ENCODE results near the gene GRIN2C. TPM values are rescaled to one million over a fixed set of nuclear protein-coding genes. Genes with fewer than 3 reads are reported as not detected.
A peak's percentile ranks its signal among the peaks of the same experiment; 100 is the strongest.

Gene GRIN2C
- total RNA-seq, 6 donors from 2014 or later, result 0.17 TPM; not detected in 5

DNA sequence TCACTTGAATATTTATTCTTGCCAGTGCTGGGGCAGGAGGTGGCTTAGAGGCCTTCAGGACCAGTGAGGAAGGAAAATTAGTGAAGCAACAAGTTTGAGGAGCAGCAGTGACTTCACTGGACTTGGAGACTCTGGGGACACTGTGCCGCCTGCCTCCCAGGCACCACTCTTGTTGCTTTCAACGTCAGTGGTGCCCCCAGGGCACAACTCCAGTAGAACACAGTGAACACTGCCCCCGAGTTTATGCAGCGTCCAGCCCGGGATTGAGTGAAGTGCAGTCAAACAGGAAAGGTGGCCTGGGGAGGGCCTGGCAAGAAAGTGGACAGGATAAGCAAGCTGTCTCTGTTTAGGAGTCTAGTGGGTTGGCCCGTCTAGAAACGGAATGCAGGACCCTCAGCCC, 59.2 kb downstream of the GRIN2C start:
- DNase-seq, result no peak
- Histone ChIP-seq H3K36me3 (peaks cover 5 to 75% (median 53%) of the 10 kb centered on the region in 4 donors), H3K9me3 (no peaks in the 10 kb centered on the region)

DNA sequence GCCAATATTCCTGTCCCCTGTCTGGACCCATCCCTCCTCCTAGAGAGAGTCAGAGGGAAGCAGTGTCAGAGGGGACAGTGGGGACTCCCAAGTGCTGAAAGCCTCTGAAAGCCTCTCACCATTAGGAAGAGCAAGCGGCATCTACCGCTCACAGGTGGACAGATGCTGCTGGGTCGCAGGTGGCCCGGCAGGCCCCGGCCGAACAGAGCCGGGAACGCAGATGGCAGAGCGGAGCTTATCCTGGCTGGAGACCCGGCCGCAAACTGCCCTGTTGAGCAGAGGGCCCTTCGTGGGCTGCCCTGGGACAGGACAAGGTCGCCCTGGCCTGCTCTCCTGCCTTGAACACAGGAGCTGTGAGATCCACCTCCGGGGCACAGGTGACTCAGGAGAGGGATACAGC, 60.6 kb downstream of the GRIN2C start:
- Histone ChIP-seq H3K4me3 (no peak overlapping the region), H3K9me3 (no peaks in the 10 kb centered on the region), H3K27ac (no peak overlapping the region), H3K27me3 (no peaks in the 10 kb centered on the region), H3K4me1 (peaks cover 0 to under 1% (median 0%) of the 10 kb centered on the region in 4 donors), H3K36me3 (peaks cover 7 to 90% (median 66%) of the 10 kb centered on the region in 4 donors)
- TF ChIP-seq, protein P1, sequence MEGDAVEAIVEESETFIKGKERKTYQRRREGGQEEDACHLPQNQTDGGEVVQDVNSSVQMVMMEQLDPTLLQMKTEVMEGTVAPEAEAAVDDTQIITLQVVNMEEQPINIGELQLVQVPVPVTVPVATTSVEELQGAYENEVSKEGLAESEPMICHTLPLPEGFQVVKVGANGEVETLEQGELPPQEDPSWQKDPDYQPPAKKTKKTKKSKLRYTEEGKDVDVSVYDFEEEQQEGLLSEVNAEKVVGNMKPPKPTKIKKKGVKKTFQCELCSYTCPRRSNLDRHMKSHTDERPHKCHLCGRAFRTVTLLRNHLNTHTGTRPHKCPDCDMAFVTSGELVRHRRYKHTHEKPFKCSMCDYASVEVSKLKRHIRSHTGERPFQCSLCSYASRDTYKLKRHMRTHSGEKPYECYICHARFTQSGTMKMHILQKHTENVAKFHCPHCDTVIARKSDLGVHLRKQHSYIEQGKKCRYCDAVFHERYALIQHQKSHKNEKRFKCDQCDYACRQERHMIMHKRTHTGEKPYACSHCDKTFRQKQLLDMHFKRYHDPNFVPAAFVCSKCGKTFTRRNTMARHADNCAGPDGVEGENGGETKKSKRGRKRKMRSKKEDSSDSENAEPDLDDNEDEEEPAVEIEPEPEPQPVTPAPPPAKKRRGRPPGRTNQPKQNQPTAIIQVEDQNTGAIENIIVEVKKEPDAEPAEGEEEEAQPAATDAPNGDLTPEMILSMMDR (IDR thresholded peaks at IDR 0.05), result no peak
- no peak for TF ChIP-seq POLR2AphosphoS5 (IDR thresholded peaks at IDR 0.05)
- TF ChIP-seq EP300 (IDR thresholded peaks at IDR 0.05), result no peak
- no peak for TF ChIP-seq POLR2A (IDR thresholded peaks at IDR 0.05)
- 97 to 99% methylated on average over 12 to 14 of the region's 14 CpGs for WGBS, 2 donors
- peak in 1 of 2 donors; percentile 9 for ATAC-seq (ENCODE audit: low FRiP score in 2 of 2)
- peak in 1 of 2 donors; percentile 54 for DNase-seq

More for the DNA sequence above, 59.2 kb downstream of the GRIN2C start:
- no peak for ATAC-seq (ENCODE audit: low FRiP score in 2 of 2)
- Histone ChIP-seq H3K27me3 (no peaks in the 10 kb centered on the region), H3K4me3 (no peak overlapping the region), H3K27ac (no peak overlapping the region), H3K4me1 (peaks cover 0 to 14% (median 3%) of the 10 kb centered on the region in 4 donors)
- WGBS, 2 donors, result 86 to 89% methylated on average over 7 of the region's 7 CpGs
- TF ChIP-seq POLR2AphosphoS5 (IDR thresholded peaks at IDR 0.05), result no peak
- TF ChIP-seq, protein P1 (IDR thresholded peaks at IDR 0.05), result no peak
- TF ChIP-seq EP300 (IDR thresholded peaks at IDR 0.05), result no peak

DNA sequence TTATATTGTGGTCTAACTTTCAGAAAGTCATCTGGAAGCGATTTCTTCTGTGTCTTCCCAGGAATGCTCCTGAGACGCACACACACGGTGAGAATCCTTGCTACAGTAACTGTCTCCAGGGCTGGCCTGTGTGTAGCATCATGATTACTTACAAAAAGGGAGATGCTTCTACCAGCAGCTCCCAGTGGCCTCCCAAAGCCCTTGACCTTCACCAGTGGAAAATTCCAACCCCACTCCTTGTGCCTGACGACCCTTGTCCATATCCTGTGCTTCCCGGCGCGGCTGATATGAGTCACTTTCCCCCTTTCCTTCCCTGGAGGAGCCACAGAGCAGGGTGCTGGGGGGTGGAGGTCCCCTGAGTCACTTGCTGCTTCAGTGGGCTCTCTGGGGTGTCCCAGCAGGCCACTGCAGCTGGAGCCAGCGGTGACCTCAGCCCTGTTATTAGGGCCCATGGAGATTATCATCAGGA, 61.4 kb downstream of the GRIN2C start:
- no peaks in the 10 kb centered on the region for H3K27me3 ChIP-seq
- WGBS, 2 donors, result 86 to 95% methylated on average over 4 to 8 of the region's 8 CpGs
- DNase-seq (no peak), ATAC-seq (ENCODE audit: low FRiP score in 2 of 2) (no peak)
- no peak overlapping the region for H3K4me3 ChIP-seq
- no peak overlapping the region for H3K27ac ChIP-seq
- peaks cover 7 to 95% (median 67%) of the 10 kb centered on the region in 4 donors for H3K36me3 ChIP-seq
- no peak for TF ChIP-seq EP300 (IDR thresholded peaks at IDR 0.05)
- TF ChIP-seq, protein P1 (IDR thresholded peaks at IDR 0.05), result no peak
- TF ChIP-seq POLR2AphosphoS5 (IDR thresholded peaks at IDR 0.05), result no peak
- TF ChIP-seq POLR2A (IDR thresholded peaks at IDR 0.05), result no peak
- no peaks in the 10 kb centered on the region for H3K9me3 ChIP-seq
- H3K4me1 ChIP-seq, result no peaks in the 10 kb centered on the region

DNA sequence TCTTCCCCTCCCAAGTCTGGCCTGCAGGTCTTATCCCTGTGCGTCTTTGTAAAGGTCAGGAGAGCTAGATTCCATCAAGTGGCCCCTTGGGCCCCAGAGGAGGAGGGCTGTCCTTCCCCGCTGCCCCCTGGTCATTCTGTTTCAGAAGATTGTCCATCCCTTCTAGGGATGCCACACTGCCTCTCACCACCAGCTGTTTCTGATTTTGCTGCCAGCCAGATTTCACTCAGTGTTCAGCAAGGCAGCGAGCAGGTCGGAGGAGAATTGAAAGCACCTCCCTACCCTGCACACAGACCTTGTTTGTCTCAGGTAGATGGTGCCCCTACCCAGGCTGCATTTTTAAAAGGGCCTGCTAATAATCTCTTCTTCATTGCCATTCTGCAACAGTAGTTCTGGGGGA, 61.9 kb downstream of the GRIN2C start:
- Histone ChIP-seq H3K36me3 (peaks cover 7 to 95% (median 68%) of the 10 kb centered on the region in 4 donors), H3K4me1 (no peaks in the 10 kb centered on the region), H3K4me3 (no peak overlapping the region), H3K27me3 (no peaks in the 10 kb centered on the region), H3K27ac (no peak overlapping the region), H3K9me3 (no peaks in the 10 kb centered on the region)
- TF ChIP-seq POLR2A (IDR thresholded peaks at IDR 0.05) (no peak), POLR2AphosphoS5 (IDR thresholded peaks at IDR 0.05) (no peak), EP300 (IDR thresholded peaks at IDR 0.05) (no peak)
- TF ChIP-seq, protein P1 (IDR thresholded peaks at IDR 0.05), result no peak
- WGBS, 2 donors, result 95 to 96% methylated on average over 4 of the region's 4 CpGs
- no peak for DNase-seq
- no peak for ATAC-seq (ENCODE audit: low FRiP score in 2 of 2)

DNA sequence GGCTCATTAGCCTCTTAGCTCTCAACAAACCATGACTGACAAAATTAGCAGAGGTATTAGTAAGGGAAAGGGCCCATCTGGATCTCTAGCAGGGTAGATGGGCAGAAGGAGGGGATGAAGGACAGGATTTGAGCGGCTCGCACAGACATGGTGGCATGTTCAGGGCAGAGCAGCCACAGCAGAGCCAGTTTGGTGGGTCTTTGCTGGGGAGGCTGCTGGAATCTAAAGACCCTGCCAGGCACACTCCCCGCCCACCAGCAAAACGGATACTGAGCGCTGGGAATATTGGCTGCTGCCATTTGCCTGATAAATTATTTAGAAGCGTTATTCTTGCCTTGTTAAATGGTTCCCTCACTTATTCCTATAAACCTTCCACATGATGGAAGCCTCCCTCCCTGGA, 62.8 kb downstream of the GRIN2C start:
- H3K36me3 ChIP-seq, result peaks cover 7 to 97% (median 66%) of the 10 kb centered on the region in 4 donors
- WGBS, 2 donors, result 89 to 92% methylated on average over 6 of the region's 6 CpGs
- no peak overlapping the region for H3K27ac ChIP-seq
- TF ChIP-seq POLR2A (IDR thresholded peaks at IDR 0.05), result no peak
- TF ChIP-seq EP300 (IDR thresholded peaks at IDR 0.05), result no peak
- TF ChIP-seq, protein P1 (IDR thresholded peaks at IDR 0.05), result no peak
- TF ChIP-seq POLR2AphosphoS5 (IDR thresholded peaks at IDR 0.05), result no peak
- H3K27me3 ChIP-seq, result no peaks in the 10 kb centered on the region
- DNase-seq, result no peak
- H3K9me3 ChIP-seq, result no peaks in the 10 kb centered on the region
- H3K4me1 ChIP-seq, result no peaks in the 10 kb centered on the region
- ATAC-seq (ENCODE audit: low FRiP score in 2 of 2), result no peak
- no peak overlapping the region for H3K4me3 ChIP-seq

Measured in upper lobe of left lung (tissue), 6 donors.